ENCODE measurements around the gene KLHL2.

DNA sequence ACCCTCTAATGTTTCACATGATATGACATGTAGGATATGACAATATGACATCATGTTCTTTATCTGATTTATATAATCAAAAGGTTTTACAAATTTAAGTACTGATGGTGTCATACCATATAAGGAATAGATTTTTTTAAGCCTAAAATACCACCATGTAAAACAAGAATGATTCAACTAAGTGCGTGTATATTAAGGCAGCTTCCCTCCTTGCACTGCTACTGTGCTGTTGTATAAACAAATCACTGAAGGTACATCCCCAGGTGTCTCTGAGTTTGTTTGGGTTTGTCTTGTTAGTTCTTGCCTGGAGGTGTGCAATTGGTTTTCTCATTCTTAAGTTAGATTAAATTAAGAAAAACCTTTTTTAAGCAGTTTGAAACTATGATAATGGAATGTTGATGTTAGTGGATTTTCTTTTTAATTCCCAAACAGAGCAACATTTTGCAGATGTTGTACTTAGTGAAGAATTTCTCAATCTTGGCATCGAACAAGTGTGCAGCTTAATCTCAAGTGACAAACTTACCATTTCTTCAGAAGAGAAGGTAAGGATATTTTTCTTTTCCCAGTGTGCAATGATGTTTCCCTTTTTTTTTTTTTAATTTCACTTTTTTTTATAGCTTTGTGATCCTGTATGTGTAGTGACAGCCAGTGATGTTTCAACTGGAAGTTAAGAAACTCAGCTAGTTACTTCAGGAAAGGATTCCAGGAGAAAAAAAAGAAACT lies 86.7 kb downstream of the KLHL2 start:
- TF ChIP-seq EZH2phosphoT487 (IDR thresholded peaks at IDR 0.05; ENCODE audit: borderline replicate concordance, low read depth, low read length), result no peak
- TF ChIP-seq, protein P1, sequence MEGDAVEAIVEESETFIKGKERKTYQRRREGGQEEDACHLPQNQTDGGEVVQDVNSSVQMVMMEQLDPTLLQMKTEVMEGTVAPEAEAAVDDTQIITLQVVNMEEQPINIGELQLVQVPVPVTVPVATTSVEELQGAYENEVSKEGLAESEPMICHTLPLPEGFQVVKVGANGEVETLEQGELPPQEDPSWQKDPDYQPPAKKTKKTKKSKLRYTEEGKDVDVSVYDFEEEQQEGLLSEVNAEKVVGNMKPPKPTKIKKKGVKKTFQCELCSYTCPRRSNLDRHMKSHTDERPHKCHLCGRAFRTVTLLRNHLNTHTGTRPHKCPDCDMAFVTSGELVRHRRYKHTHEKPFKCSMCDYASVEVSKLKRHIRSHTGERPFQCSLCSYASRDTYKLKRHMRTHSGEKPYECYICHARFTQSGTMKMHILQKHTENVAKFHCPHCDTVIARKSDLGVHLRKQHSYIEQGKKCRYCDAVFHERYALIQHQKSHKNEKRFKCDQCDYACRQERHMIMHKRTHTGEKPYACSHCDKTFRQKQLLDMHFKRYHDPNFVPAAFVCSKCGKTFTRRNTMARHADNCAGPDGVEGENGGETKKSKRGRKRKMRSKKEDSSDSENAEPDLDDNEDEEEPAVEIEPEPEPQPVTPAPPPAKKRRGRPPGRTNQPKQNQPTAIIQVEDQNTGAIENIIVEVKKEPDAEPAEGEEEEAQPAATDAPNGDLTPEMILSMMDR (conservative IDR thresholded peaks at IDR 0.05; ENCODE audit: low read length), result no peak

Data from OCI-LY7 (cell line).